NCI-H82 treated with DMSO at 0.1 percent for 48 hours (cell line): Measurements from ENCODE around the gene NMT1.

Experiments
- DNase-seq: peaks from one replicate; lab custom pipeline; 2025; ENCODE audit not compliant: unreplicated experiment; lab: John Stamatoyannopoulos, UW

The NMT1 gene

GRCh38 chr17:45132572-45133463 lies 71.7 kb downstream of the NMT1 start:
- peak; percentile 54 for DNase-seq

GRCh38 chr17:45135192-45135977 lies 74.3 kb downstream of the NMT1 start, which contains the start of gene ACBD4:
Gene ACBD4, plus strand, starts transcription at chr17:45135687. Its CDS starts 458 bp downstream, at chr17:45136145.
- peak; percentile 97 for DNase-seq

- DNase-seq, result no peak
Observed at GRCh38 chr17:45135978-45136791, 75.1 kb downstream of the NMT1 start.

DNA sequence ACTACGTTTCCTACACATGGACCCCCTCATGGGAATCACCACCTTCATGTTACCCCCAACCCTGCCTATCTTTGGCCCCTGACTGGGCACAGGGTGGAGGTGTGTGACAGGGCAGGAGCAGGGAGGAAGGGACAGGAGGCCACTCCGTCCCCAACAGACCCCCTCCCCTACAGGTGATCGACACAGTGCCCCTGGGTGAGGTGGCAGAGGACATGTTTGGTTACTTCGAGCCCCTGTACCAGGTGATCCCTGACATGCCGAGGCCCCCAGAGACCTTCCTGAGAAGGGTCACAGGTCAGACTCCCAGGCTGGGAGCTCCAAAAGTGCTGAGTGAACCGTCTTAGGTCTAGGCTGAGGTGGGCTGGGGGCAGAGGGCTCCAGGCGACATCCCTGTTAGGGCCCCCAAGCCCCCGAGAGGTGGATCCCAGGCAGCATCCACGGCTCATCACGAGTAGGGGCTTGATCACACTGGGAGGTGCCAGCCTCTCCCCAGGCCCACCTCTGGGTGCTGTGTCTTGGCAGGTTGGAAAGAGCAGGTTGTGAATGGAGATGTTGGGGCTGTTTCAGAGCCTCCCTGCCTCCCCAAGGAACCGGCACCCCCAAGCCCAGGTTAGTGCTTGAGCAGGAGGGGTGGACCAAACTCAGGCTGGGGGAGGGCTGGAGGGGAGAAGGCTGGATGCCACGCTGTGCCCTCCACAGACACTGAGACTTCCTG lies 75.9 kb downstream of the NMT1 start:
- DNase-seq, result no peak

DNA sequence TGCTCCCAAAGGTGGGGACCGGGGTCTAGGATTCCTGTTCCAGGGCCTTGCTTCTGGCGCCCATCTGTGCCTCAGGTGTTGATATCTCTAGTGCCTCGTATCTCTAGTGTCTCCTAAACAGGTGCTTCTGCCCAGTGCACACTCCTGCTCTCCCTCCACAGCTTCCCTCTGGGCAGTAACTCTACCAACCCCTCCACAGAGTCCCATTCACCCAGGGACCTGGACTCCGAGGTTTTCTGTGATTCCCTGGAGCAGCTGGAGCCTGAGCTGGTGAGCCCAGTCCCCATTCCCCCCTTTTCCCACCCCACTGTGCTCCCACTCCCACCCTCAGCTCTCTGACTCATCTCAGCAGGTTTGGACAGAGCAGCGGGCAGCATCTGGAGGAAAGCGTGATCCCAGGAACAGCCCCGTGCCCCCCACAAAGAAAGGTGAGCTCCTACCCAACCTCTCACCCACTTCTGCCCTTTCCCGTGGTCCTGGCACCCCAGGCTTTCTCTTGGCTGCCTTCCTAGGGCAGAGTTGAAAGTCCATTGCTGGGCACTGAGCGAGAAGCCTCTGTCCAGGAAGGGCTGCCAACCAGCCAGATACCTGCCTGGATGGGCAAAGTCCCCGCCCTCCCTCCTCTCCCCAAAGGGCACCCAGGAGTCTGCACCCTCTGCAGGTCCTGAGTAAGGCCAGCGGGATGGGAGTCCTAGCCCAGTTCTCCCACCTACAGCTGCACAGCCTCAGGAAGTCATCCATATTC lies 76.6 kb downstream of the NMT1 start:
- no peak for DNase-seq

- peak; percentile 60 for DNase-seq
Observed at GRCh38 chr17:45138911-45139532, 77.9 kb downstream of the NMT1 start.

- no peak for DNase-seq
Observed at GRCh38 chr17:45139533-45139920, 78.4 kb downstream of the NMT1 start.

DNA sequence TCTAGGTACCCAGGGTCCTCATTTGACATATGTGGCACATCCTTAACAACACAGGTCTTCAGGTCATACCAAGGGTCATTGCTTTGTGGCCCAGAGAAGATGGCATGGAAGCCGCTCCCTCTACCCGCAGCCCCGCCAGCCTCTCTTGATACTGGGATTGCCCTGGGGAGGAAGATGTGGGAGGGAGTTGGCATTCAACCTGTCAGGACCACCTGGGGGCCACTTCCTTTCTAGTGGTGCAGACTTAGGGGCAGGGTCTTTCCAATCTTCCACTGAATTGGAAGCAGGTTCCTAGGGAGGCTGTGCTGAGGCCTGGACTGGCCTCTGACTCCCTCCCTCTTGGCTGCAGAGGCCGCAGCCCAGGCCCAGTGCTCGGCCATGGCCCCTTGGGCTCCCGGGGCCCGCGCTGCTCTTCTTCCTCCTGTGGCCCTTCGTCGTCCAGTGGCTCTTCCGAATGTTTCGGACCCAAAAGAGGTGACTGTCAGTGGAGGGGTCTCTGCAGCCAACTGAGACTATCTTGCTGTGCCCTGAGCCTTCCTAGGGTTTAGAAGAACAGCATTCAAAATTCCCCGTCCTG lies 82.1 kb downstream of the NMT1 start:
- no peak for DNase-seq

GRCh38 chr17:45143767-45144198 lies 82.7 kb downstream of the NMT1 start:
- DNase-seq, result no peak

- no peak for DNase-seq
Observed at GRCh38 chr17:45144199-45145034, 83.3 kb downstream of the NMT1 start.

- no peak for DNase-seq
Observed at GRCh38 chr17:45145035-45145389, 83.9 kb downstream of the NMT1 start.

- no peak for DNase-seq
Observed at GRCh38 chr17:45146166-45146565, 85.0 kb downstream of the NMT1 start.

DNA sequence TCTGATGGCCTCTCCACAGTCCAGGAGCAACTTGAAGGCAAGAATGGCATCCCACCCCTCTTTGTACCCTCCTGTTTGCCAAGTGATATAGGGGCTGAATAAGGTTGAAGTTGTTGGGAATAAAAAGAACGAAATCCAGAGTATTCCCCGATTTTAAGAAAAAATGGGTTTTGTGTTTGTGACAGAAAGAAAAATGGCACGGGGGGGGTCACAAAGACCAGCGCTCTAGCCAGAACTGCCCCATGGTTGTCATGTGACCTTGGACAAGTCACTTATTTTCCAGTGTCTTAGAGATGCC lies 85.4 kb downstream of the NMT1 start:
- no peak for DNase-seq

- DNase-seq, result peak; percentile 78
Observed at GRCh38 chr17:45146890-45147580, 85.9 kb downstream of the NMT1 start.

DNA sequence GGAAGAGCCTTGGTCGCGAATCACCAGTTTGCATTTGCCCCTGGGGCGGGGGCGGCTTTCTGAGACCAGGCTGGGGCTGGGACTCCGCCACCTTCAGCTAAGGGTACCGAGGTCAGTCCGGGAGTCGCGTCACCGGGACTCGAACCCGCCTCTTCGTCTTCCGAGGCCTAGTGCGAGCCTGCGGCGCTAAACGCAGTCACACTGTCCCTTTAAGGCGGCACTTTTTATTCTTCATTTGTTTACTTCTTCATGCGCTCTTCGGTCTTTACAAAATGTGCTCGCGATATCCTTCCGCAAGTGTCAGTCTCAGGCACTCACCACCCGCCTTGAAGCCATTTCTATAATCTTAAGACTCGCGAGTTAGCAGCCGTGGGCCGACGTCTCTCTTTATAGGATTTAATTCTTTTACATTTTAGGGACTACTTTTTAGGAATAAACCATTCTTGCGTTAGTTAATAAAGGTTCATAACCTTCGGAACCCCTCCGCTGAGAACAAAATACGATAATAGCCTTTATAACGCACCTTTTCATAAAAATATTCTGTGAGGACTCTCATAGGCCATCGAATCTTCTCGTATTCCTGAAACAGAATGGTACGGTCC lies 86.6 kb downstream of the NMT1 start:
- DNase-seq, result peak; percentile 94

DNA sequence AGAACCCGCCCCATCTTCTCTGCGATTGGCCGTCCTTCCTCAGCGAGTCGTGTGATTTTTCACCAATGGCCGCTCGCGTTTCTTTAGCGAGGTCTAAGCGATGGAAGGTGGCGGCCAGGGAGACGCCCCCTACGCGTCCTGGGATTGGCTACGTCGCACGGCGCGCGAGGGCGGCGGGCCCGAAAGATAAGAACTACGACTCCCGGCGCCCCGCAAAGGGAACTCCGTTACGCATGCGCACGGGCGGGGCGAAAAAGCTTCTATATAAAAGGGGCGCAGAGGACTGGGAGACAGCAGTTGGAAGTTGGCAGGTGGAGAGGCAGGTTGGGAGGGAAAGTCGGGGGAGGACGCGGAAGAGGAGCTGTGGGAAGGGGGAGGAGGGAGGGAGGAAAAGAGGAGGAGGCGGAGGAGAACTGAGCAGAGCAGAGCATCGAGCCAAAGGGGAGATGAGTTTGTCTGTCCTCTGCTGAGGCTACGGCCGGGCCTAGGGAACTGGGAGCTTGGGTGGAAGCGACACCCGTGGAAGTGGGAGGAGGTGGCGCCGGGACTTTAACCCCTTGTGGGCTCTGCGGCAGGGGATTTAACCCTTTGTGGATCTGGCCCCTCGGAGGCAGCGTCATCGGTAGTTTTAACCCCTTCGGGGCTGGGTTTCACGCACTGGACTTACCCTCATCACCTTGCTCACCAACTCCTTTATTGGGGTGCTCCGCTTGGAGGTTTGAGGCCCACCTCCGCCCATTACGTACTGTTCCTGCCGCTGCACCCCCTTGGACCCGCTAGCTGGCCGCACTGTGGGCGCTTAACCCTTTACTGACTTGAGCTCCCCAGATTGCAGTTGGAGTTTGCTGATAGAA lies 87.3 kb downstream of the NMT1 start, which contains the start of gene HEXIM1:
TSS of gene HEXIM1 (plus strand) at position 293 of the 854 bp plus-strand sequence. CDS start 716 bp downstream, outside the sequence.
- peak; percentile 99 for DNase-seq
